Fibroblast of lung (primary cell): ENCODE measurements around the gene HIPK4.

Source experiments
- EZH2 ChIP-seq: IDR thresholded peaks from 2 replicates; pipeline ENCODE4 v1.5.1; 2012; ENCODE audit warnings: low read length, control low read depth, mild to moderate bottlenecking; ENCODE audit errors: missing control alignments
- TF ChIP-seq, protein P1 (sequence below), 2 donors: IDR thresholded peaks in 1 of 2; conservative IDR thresholded peaks in 1 of 2; 1 replicate in 1 of 2; 2 replicates in 1 of 2; pipeline ENCODE4 v1.5.1; 2011 to 2012; ENCODE audit warnings: low read length in 2 of 2, control low read depth in 1 of 2, inconsistent platforms in 1 of 2, low read depth in 1 of 2, mild to moderate bottlenecking in 1 of 2

DNA sequence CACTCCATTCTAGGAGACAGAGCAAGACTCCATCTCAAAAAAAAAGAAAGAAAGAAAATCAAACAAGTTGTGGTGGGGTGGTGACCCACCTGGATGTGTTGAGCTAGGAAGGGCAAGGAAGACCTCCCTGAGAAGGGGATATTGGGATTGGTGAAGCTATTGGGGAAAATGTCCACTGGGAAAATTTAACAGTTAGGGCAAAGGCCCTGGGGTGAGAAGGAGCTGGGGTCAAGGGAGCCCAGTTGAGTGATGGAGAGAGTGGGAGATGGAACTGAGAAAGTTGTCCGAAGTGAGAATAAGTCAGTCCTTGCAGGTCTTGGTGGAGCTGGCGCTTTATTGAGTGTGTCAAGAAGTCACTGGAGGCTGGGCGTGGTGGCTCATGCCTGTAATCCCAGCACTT, 48.3 kb upstream of the HIPK4 start:
- TF ChIP-seq EZH2: no peak
- TF ChIP-seq, protein P1, sequence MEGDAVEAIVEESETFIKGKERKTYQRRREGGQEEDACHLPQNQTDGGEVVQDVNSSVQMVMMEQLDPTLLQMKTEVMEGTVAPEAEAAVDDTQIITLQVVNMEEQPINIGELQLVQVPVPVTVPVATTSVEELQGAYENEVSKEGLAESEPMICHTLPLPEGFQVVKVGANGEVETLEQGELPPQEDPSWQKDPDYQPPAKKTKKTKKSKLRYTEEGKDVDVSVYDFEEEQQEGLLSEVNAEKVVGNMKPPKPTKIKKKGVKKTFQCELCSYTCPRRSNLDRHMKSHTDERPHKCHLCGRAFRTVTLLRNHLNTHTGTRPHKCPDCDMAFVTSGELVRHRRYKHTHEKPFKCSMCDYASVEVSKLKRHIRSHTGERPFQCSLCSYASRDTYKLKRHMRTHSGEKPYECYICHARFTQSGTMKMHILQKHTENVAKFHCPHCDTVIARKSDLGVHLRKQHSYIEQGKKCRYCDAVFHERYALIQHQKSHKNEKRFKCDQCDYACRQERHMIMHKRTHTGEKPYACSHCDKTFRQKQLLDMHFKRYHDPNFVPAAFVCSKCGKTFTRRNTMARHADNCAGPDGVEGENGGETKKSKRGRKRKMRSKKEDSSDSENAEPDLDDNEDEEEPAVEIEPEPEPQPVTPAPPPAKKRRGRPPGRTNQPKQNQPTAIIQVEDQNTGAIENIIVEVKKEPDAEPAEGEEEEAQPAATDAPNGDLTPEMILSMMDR (conservative IDR thresholded peaks at IDR 0.05 in 1 of 2, IDR thresholded peaks at IDR 0.05 in 1 of 2; ENCODE audit: low read depth in 1 of 2, low read length in 2 of 2): no peak
